ENCODE data around the gene CADM4.

GRCh38 chr19:43667126-43667875 is 27.7 kb upstream of the CADM4 start:
- TF ChIP-seq GATA2 (IDR thresholded peaks at IDR 0.05; ENCODE audit: low read depth, low read length) (no peak), GATA3 (IDR thresholded peaks at IDR 0.05; ENCODE audit: low read depth, low read length) (no peak)

All from SH-SY5Y (cell line).